Hematopoietic multipotent progenitor cell (in vitro differentiated cells): ENCODE results near the gene WDR18. TPM values are rescaled to one million over a fixed set of nuclear protein-coding genes. Genes with fewer than 3 reads are reported as not detected.

ENCODE experiments used
- DNase-seq, 3 donors: peaks; one replicate each; pipeline ENCODE4 v3.0.0-alpha.2; 2011 to 2015; ENCODE audit warnings: low read depth in 2 of 3, low spot score in 2 of 3
- total RNA-seq: library from RNA; depleted of rRNA; stranded (reverse); fragments of >200 nt; gene quantifications from one replicate; pipeline ENCODE4 v1.2.3, GENCODE V29; 2012

WDR18 gene
- 100 TPM for total RNA-seq

- peak; percentile 77 to 94 (median 89) for DNase-seq
Observed at GRCh38 chr19:984165-984967, at the start of gene WDR18. TSS of gene WDR18 (plus strand) at chr19:984345. CDS start at chr19:984354, 9 bp downstream.

- DNase-seq: peak in 1 of 3 donors; percentile 78
Observed at GRCh38 chr19:934865-935479, 49.2 kb upstream of the WDR18 start.

- no peak for DNase-seq
Observed at GRCh38 chr19:936175-936546, 48.0 kb upstream of the WDR18 start.

- no peak for DNase-seq
Observed at GRCh38 chr19:937259-937694, 46.9 kb upstream of the WDR18 start.

GRCh38 chr19:938233-938923, 45.8 kb upstream of the WDR18 start:
- no peak for DNase-seq

- DNase-seq: no peak
Observed at GRCh38 chr19:939439-939838, 44.7 kb upstream of the WDR18 start.

- DNase-seq: no peak
Observed at GRCh38 chr19:939922-940321, 44.2 kb upstream of the WDR18 start.

- DNase-seq: peak; percentile 65 to 96 (median 94)
Observed at GRCh38 chr19:940591-941291, 43.4 kb upstream of the WDR18 start.

GRCh38 chr19:941292-942132, 42.6 kb upstream of the WDR18 start:
- no peak for DNase-seq

- DNase-seq: no peak
Observed at GRCh38 chr19:942133-942645, 42.0 kb upstream of the WDR18 start.

GRCh38 chr19:943551-944170, 40.5 kb upstream of the WDR18 start:
- no peak for DNase-seq

GRCh38 chr19:944171-944567, 40.0 kb upstream of the WDR18 start:
- peak in 1 of 3 donors; percentile 48 for DNase-seq

- no peak for DNase-seq
Observed at GRCh38 chr19:944663-945241, 39.4 kb upstream of the WDR18 start.

- DNase-seq: no peak
Observed at GRCh38 chr19:945401-946252, 38.5 kb upstream of the WDR18 start.

GRCh38 chr19:947090-947706, 36.9 kb upstream of the WDR18 start:
- no peak for DNase-seq

GRCh38 chr19:947707-948539, 36.2 kb upstream of the WDR18 start:
- peak in 2 of 3 donors; percentile 93 to 98 for DNase-seq
